ENCODE measurements around the gene RGS6. TPM values are rescaled to one million over a fixed set of nuclear protein-coding genes. Genes with fewer than 3 reads are reported as not detected.

The RGS6 gene
- total RNA-seq, 1 donor from 2014 or later, result 2.4 TPM

GRCh38 chr14:71959055-71959454 is 26.8 kb downstream of the RGS6 start:
- Mint-ChIP-seq H3K27me3 (ENCODE audit: insufficient read depth) (peaks cover 4% of the 10 kb centered on the region), H3K36me3 (ENCODE audit: low read depth) (no peaks in the 10 kb centered on the region), H3K4me3 (no peak overlapping the region), H3K9me3 (no peaks in the 10 kb centered on the region), H3K4me1 (ENCODE audit: low read depth) (peaks cover 5% of the 10 kb centered on the region), H3K27ac (no peak overlapping the region)
- intact Hi-C loops (cut with micrococcal nuclease), result no loop called here
- no peak for DNase-seq (ENCODE audit: low spot score)

- intact Hi-C loops (cut with micrococcal nuclease), result no loop called here
- Mint-ChIP-seq H3K36me3 (ENCODE audit: low read depth) (no peaks in the 10 kb centered on the region), H3K9me3 (no peaks in the 10 kb centered on the region), H3K4me1 (ENCODE audit: low read depth) (peaks cover 5% of the 10 kb centered on the region), H3K27me3 (ENCODE audit: insufficient read depth) (no peaks in the 10 kb centered on the region), H3K4me3 (no peak overlapping the region), H3K27ac (no peak overlapping the region)
- no peak for DNase-seq (ENCODE audit: low spot score)
Observed at GRCh38 chr14:71960494-71961353, 28.5 kb downstream of the RGS6 start.

GRCh38 chr14:71961972-71962371 is 29.7 kb downstream of the RGS6 start:
- H3K4me3 Mint-ChIP-seq, result no peak overlapping the region
- intact Hi-C loops (cut with micrococcal nuclease), result no loop called here
- H3K27me3 Mint-ChIP-seq (ENCODE audit: insufficient read depth), result no peaks in the 10 kb centered on the region
- no peaks in the 10 kb centered on the region for H3K36me3 Mint-ChIP-seq (ENCODE audit: low read depth)
- H3K9me3 Mint-ChIP-seq, result no peaks in the 10 kb centered on the region
- H3K4me1 Mint-ChIP-seq (ENCODE audit: low read depth), result peaks cover 1% of the 10 kb centered on the region
- DNase-seq (ENCODE audit: low spot score), result no peak
- H3K27ac Mint-ChIP-seq, result no peak overlapping the region

- Mint-ChIP-seq H3K9me3 (peaks cover 7% of the 10 kb centered on the region), H3K4me1 (ENCODE audit: low read depth) (peaks cover 8% of the 10 kb centered on the region), H3K27me3 (ENCODE audit: insufficient read depth) (no peaks in the 10 kb centered on the region), H3K27ac (no peak overlapping the region), H3K4me3 (no peak overlapping the region), H3K36me3 (ENCODE audit: low read depth) (no peaks in the 10 kb centered on the region)
- intact Hi-C loops (cut with micrococcal nuclease), result no loop called here
- DNase-seq (ENCODE audit: low spot score), result no peak
Observed at GRCh38 chr14:71964716-71965115, 32.5 kb downstream of the RGS6 start.

GRCh38 chr14:71966528-71966927 is 34.3 kb downstream of the RGS6 start:
- H3K27ac Mint-ChIP-seq, result peak overlapping the region; percentile 22
- DNase-seq (ENCODE audit: low spot score), result no peak
- intact Hi-C loops (cut with micrococcal nuclease), result loop anchor here (2.0 kb wide), 1 partner anchor 636 kb away; no protein-coding TSS in a partner anchor
- no peak overlapping the region for H3K4me3 Mint-ChIP-seq
- H3K9me3 Mint-ChIP-seq, result peaks cover 12% of the 10 kb centered on the region
- H3K36me3 Mint-ChIP-seq (ENCODE audit: low read depth), result no peaks in the 10 kb centered on the region
- H3K27me3 Mint-ChIP-seq (ENCODE audit: insufficient read depth), result no peaks in the 10 kb centered on the region
- peaks cover 8% of the 10 kb centered on the region for H3K4me1 Mint-ChIP-seq (ENCODE audit: low read depth)

GRCh38 chr14:71967704-71968103 is 35.5 kb downstream of the RGS6 start:
- Mint-ChIP-seq H3K27me3 (ENCODE audit: insufficient read depth) (no peaks in the 10 kb centered on the region), H3K27ac (peak overlapping the region; percentile 75), H3K9me3 (peaks cover 14% of the 10 kb centered on the region), H3K4me1 (ENCODE audit: low read depth) (peaks cover 8% of the 10 kb centered on the region), H3K4me3 (peak overlapping the region; percentile 34), H3K36me3 (ENCODE audit: low read depth) (no peaks in the 10 kb centered on the region)
- DNase-seq (ENCODE audit: low spot score), result no peak
- intact Hi-C loops (cut with micrococcal nuclease), result loop anchor here (1.0 to 2.0 kb wide), 3 partner anchors 34 to 637 kb away; no protein-coding TSS in a partner anchor

GRCh38 chr14:71970272-71970671 is 38.0 kb downstream of the RGS6 start:
- peaks cover 8% of the 10 kb centered on the region for H3K4me1 Mint-ChIP-seq (ENCODE audit: low read depth)
- intact Hi-C loops (cut with micrococcal nuclease), result no loop called here
- no peak overlapping the region for H3K27ac Mint-ChIP-seq
- no peaks in the 10 kb centered on the region for H3K36me3 Mint-ChIP-seq (ENCODE audit: low read depth)
- no peak overlapping the region for H3K4me3 Mint-ChIP-seq
- H3K9me3 Mint-ChIP-seq, result peaks cover 14% of the 10 kb centered on the region
- no peak for DNase-seq (ENCODE audit: low spot score)
- no peaks in the 10 kb centered on the region for H3K27me3 Mint-ChIP-seq (ENCODE audit: insufficient read depth)

GRCh38 chr14:71985538-71986189 is 53.4 kb downstream of the RGS6 start:
- Mint-ChIP-seq H3K9me3 (no peaks in the 10 kb centered on the region), H3K27me3 (ENCODE audit: insufficient read depth) (peaks cover 2% of the 10 kb centered on the region), H3K4me1 (ENCODE audit: low read depth) (no peaks in the 10 kb centered on the region), H3K36me3 (ENCODE audit: low read depth) (no peaks in the 10 kb centered on the region), H3K4me3 (no peak overlapping the region), H3K27ac (no peak overlapping the region)
- DNase-seq (ENCODE audit: low spot score), result no peak
- intact Hi-C loops (cut with micrococcal nuclease), result no loop called here

- Mint-ChIP-seq H3K9me3 (no peaks in the 10 kb centered on the region), H3K27ac (no peak overlapping the region), H3K4me1 (ENCODE audit: low read depth) (no peaks in the 10 kb centered on the region), H3K36me3 (ENCODE audit: low read depth) (no peaks in the 10 kb centered on the region), H3K27me3 (ENCODE audit: insufficient read depth) (peaks cover 2% of the 10 kb centered on the region), H3K4me3 (no peak overlapping the region)
- intact Hi-C loops (cut with micrococcal nuclease), result no loop called here
- DNase-seq (ENCODE audit: low spot score), result no peak
Observed at GRCh38 chr14:71988476-71988875, 56.2 kb downstream of the RGS6 start.

GRCh38 chr14:71988939-71989338 is 56.7 kb downstream of the RGS6 start:
- intact Hi-C loops (cut with micrococcal nuclease), result no loop called here
- H3K36me3 Mint-ChIP-seq (ENCODE audit: low read depth), result no peaks in the 10 kb centered on the region

GRCh38 chr14:71994416-71994815 is 62.2 kb downstream of the RGS6 start:
- H3K4me1 Mint-ChIP-seq (ENCODE audit: low read depth), result no peaks in the 10 kb centered on the region
- H3K27me3 Mint-ChIP-seq (ENCODE audit: insufficient read depth), result no peaks in the 10 kb centered on the region
- peaks cover 4% of the 10 kb centered on the region for H3K9me3 Mint-ChIP-seq
- no peak for DNase-seq (ENCODE audit: low spot score)
- no peak overlapping the region for H3K4me3 Mint-ChIP-seq
- H3K36me3 Mint-ChIP-seq (ENCODE audit: low read depth), result no peaks in the 10 kb centered on the region
- intact Hi-C loops (cut with micrococcal nuclease), result no loop called here
- no peak overlapping the region for H3K27ac Mint-ChIP-seq

More at GRCh38 chr14:71988939-71989338, 56.7 kb downstream of the RGS6 start:
- H3K27ac Mint-ChIP-seq, result no peak overlapping the region
- DNase-seq (ENCODE audit: low spot score), result no peak
- H3K9me3 Mint-ChIP-seq, result no peaks in the 10 kb centered on the region
- no peaks in the 10 kb centered on the region for H3K4me1 Mint-ChIP-seq (ENCODE audit: low read depth)
- peaks cover 2% of the 10 kb centered on the region for H3K27me3 Mint-ChIP-seq (ENCODE audit: insufficient read depth)
- H3K4me3 Mint-ChIP-seq, result no peak overlapping the region

GRCh38 chr14:71995741-71996140 is 63.5 kb downstream of the RGS6 start:
- Mint-ChIP-seq H3K4me3 (no peak overlapping the region), H3K9me3 (peaks cover 16% of the 10 kb centered on the region), H3K27ac (no peak overlapping the region), H3K4me1 (ENCODE audit: low read depth) (no peaks in the 10 kb centered on the region), H3K27me3 (ENCODE audit: insufficient read depth) (no peaks in the 10 kb centered on the region), H3K36me3 (ENCODE audit: low read depth) (no peaks in the 10 kb centered on the region)
- no peak for DNase-seq (ENCODE audit: low spot score)
- intact Hi-C loops (cut with micrococcal nuclease), result no loop called here

- no peak for DNase-seq (ENCODE audit: low spot score)
- Mint-ChIP-seq H3K4me1 (ENCODE audit: low read depth) (no peaks in the 10 kb centered on the region), H3K36me3 (ENCODE audit: low read depth) (no peaks in the 10 kb centered on the region), H3K27me3 (ENCODE audit: insufficient read depth) (no peaks in the 10 kb centered on the region), H3K9me3 (peaks cover 16% of the 10 kb centered on the region), H3K27ac (no peak overlapping the region), H3K4me3 (no peak overlapping the region)
- intact Hi-C loops (cut with micrococcal nuclease), result no loop called here
Observed at GRCh38 chr14:71996610-71997009, 64.4 kb downstream of the RGS6 start.

All from activated T-helper 1 cell treated with anti-CD3 and anti-CD28 coated beads, Interleukin-12 subunit alpha, Interleukin-12 subunit beta, Interleukin-2, Interleukin-4 antibody, amounts not matched to agents 30 ng/mL and 10 ng/mL and 1 ng/mL, durations not matched to agents 14 hours and 24 hours and 36 hours (primary cell).